ENCODE measurements around the gene AIP.

Gene AIP

GRCh38 chr11:67520856-67521824 lies 38.3 kb downstream of the AIP start:
- no peak overlapping the region for H3K4me3 ChIP-seq
- H3K27ac ChIP-seq = no peak overlapping the region

- no peak overlapping the region for H3K27ac ChIP-seq
- no peak overlapping the region for H3K4me3 ChIP-seq
Measured at GRCh38 chr11:67521924-67522323, 39.1 kb downstream of the AIP start.

- Histone ChIP-seq H3K27ac (no peak overlapping the region), H3K4me3 (no peak overlapping the region)
Measured at GRCh38 chr11:67522338-67522737, 39.5 kb downstream of the AIP start.

GRCh38 chr11:67522844-67523555 lies 40.2 kb downstream of the AIP start, which contains the start of gene CABP2:
TSS of gene CABP2 (minus strand) at chr11:67523446. CDS start at chr11:67523326, 120 bp downstream.
- Histone ChIP-seq H3K4me3 (no peak within 1 kb of the TSS), H3K27ac (no peak within 1 kb of the TSS)

- no peak overlapping the region for H3K4me3 ChIP-seq
- no peak overlapping the region for H3K27ac ChIP-seq
Measured at GRCh38 chr11:67523556-67524479, 41.0 kb downstream of the AIP start.

GRCh38 chr11:67524480-67524808 lies 41.6 kb downstream of the AIP start:
- H3K27ac ChIP-seq = no peak overlapping the region
- H3K4me3 ChIP-seq = no peak overlapping the region

- Histone ChIP-seq H3K4me3 (no peak overlapping the region), H3K27ac (no peak overlapping the region)
Measured at GRCh38 chr11:67525275-67525976, 42.6 kb downstream of the AIP start.

GRCh38 chr11:67528376-67528775 lies 45.5 kb downstream of the AIP start:
- Histone ChIP-seq H3K27ac (no peak overlapping the region), H3K4me3 (no peak overlapping the region)

- Histone ChIP-seq H3K4me3 (no peak overlapping the region), H3K27ac (no peak overlapping the region)
Measured at GRCh38 chr11:67530282-67530592, 47.4 kb downstream of the AIP start.

- no peak overlapping the region for H3K27ac ChIP-seq
- H3K4me3 ChIP-seq = no peak overlapping the region
Measured at GRCh38 chr11:67532889-67533288, 50.1 kb downstream of the AIP start.

GRCh38 chr11:67534070-67534679 lies 51.3 kb downstream of the AIP start:
- Histone ChIP-seq H3K27ac (no peak overlapping the region), H3K4me3 (no peak overlapping the region)

GRCh38 chr11:67535561-67535960 lies 52.7 kb downstream of the AIP start:
- H3K27ac ChIP-seq = no peak overlapping the region

GRCh38 chr11:67538306-67538705 lies 55.5 kb downstream of the AIP start:
- Histone ChIP-seq H3K4me3 (no peak overlapping the region), H3K27ac (no peak overlapping the region)

More at GRCh38 chr11:67535561-67535960, 52.7 kb downstream of the AIP start:
- no peak overlapping the region for H3K4me3 ChIP-seq

GRCh38 chr11:67538823-67539505 lies 56.1 kb downstream of the AIP start:
- H3K4me3 ChIP-seq = no peak overlapping the region

GRCh38 chr11:67539550-67539949 lies 56.7 kb downstream of the AIP start:
- H3K4me3 ChIP-seq = no peak overlapping the region

More at GRCh38 chr11:67538823-67539505, 56.1 kb downstream of the AIP start:
- H3K27ac ChIP-seq = no peak overlapping the region

More at GRCh38 chr11:67539550-67539949, 56.7 kb downstream of the AIP start:
- no peak overlapping the region for H3K27ac ChIP-seq

Measured in skin epidermis (tissue), 12 donors.